Caco-2 (cell line): ENCODE measurements around the gene MRM3. TPM values are rescaled to one million over a fixed set of nuclear protein-coding genes. Genes with fewer than 3 reads are reported as not detected.

Experiments
- BruUV-seq: library from RNA; stranded (reverse); fragments of 400-500 nt; replicated peaks from 2 replicates; lab custom pipeline; 2021; lab: Mats Ljungman, UMichigan
- CTCF ChIA-PET: fragments of 300-600 bp; sonication (Branson Sonifier 250); formaldehyde crosslinking; loops from one replicate; lab custom pipeline; 2022; ENCODE audit warnings: antibody characterized with exemption; lab: Charles Lee
- POLR2A ChIA-PET: fragments of 300-600 bp; sonication (Branson Sonifier 250); formaldehyde crosslinking; loops from one replicate; lab custom pipeline; 2022; ENCODE audit warnings: antibody characterized with exemption; lab: Charles Lee
- DNase-seq, 2 experiments: peaks; one replicate each; pipeline versions ENCODE4 v3.0.0 to v3.0.0-alpha.2; 2020 to 2022
- H3K27me3 ChIP-seq: replicated peaks from 2 replicates; pipeline ENCODE4 v1.6.0; 2011; ENCODE audit warnings: low read length; ENCODE audit not compliant: control insufficient read depth, insufficient read depth
- H3K36me3 ChIP-seq: 2 replicates; pipeline ENCODE4 v1.5.1; 2011; ENCODE audit warnings: low read length; ENCODE audit not compliant: control insufficient read depth, insufficient read depth
- H3K4me1 ChIP-seq: fragments of 250-450 bp; sonication (Bioruptor Pico); 2 replicates; pipeline ENCODE4 v1.5.1; 2020; ENCODE audit warnings: mild to moderate bottlenecking
- H3K4me3 ChIP-seq: 2 replicates; pipeline ENCODE4 v1.5.1; 2011; ENCODE audit warnings: low read depth, mild to moderate bottlenecking, control low read depth, low read length
- H3K9me3 ChIP-seq: fragments of 250-450 bp; sonication (Bioruptor Pico); 2 replicates; pipeline ENCODE4 v1.5.1; 2020; ENCODE audit warnings: mild to moderate bottlenecking, moderate library complexity
- H3K27ac Mint-ChIP-seq: one replicate; pipeline ENCODE4 v1.8.0; 2022; ENCODE audit warnings: mixed read lengths; ENCODE audit not compliant: unreplicated experiment
- H3K27me3 Mint-ChIP-seq: one replicate; pipeline ENCODE4 v1.8.0; 2022; ENCODE audit warnings: mixed read lengths; ENCODE audit not compliant: insufficient read depth, unreplicated experiment
- H3K36me3 Mint-ChIP-seq: one replicate; pipeline ENCODE4 v1.8.0; 2022; ENCODE audit warnings: mild to moderate bottlenecking, mixed read lengths; ENCODE audit not compliant: insufficient read depth, unreplicated experiment
- H3K4me1 Mint-ChIP-seq: one replicate; pipeline ENCODE4 v1.8.0; 2022; ENCODE audit warnings: low read depth, mixed read lengths; ENCODE audit not compliant: unreplicated experiment
- H3K4me3 Mint-ChIP-seq: one replicate; pipeline ENCODE4 v1.8.0; 2022; ENCODE audit warnings: mild to moderate bottlenecking, moderate library complexity, mixed read lengths; ENCODE audit not compliant: unreplicated experiment
- H3K9me3 Mint-ChIP-seq: one replicate; pipeline ENCODE4 v1.8.0; 2022; ENCODE audit warnings: mixed read lengths; ENCODE audit not compliant: unreplicated experiment
- CTCF ChIP-seq, 2 experiments: fragments of 200-600 bp in 1 of 2; IDR thresholded peaks; 1 replicate in 1 of 2; 2 replicates in 1 of 2; pipeline versions ENCODE4 v1.5.1 to v1.8.0; 2011 to 2022; ENCODE audit warnings: antibody characterized with exemption in 1 of 2, control low read depth in 1 of 2, inconsistent platforms in 1 of 2, low read depth in 1 of 2, low read length in 1 of 2, mild to moderate bottlenecking in 1 of 2, moderate library complexity in 1 of 2; ENCODE audit not compliant: insufficient read depth in 1 of 2, severe bottlenecking in 1 of 2, unreplicated experiment in 1 of 2
- intact Hi-C: fragments of 100-400 bp; cut with micrococcal nuclease; formaldehyde crosslinking; loops from one replicate; pipeline ENCODE4 v1.10.0; 2022; ENCODE audit not compliant: unreplicated experiment
- total RNA-seq: library from RNA; stranded (reverse); gene quantifications from 2 replicates; pipeline ENCODE4 v1.2.3, GENCODE V29; 2022

MRM3 gene
- total RNA-seq, 1 experiment from 2014 or later = 14.1 TPM

GRCh38 chr17:830381-830780, 48.2 kb downstream of the MRM3 start:
- no peaks in the 10 kb centered on the region for H3K27me3 Mint-ChIP-seq
- H3K36me3 ChIP-seq = no peaks in the 10 kb centered on the region
- no peaks in the 10 kb centered on the region for H3K4me1 Mint-ChIP-seq
- peaks cover 82% of the 10 kb centered on the region for H3K36me3 Mint-ChIP-seq
- no peak for TF ChIP-seq CTCF (IDR thresholded peaks at IDR 0.05; ENCODE audit: insufficient read depth in 1 of 2, low read depth in 1 of 2, low read length in 1 of 2, severe bottlenecking in 1 of 2, unreplicated experiment in 1 of 2)
- no peaks in the 10 kb centered on the region for H3K27me3 ChIP-seq
- no peaks in the 10 kb centered on the region for H3K4me1 ChIP-seq
- DNase-seq = no peak
- no peak overlapping the region for H3K27ac Mint-ChIP-seq
- no peak overlapping the region for H3K4me3 ChIP-seq
- no peaks in the 10 kb centered on the region for H3K9me3 ChIP-seq
- CTCF ChIA-PET = no interaction called here
- intact Hi-C loops = no loop called here
- BruUV-seq = no TSS peak
- no peaks in the 10 kb centered on the region for H3K9me3 Mint-ChIP-seq
- POLR2A ChIA-PET = no interaction called here
- H3K4me3 Mint-ChIP-seq = no peak overlapping the region

- Mint-ChIP-seq H3K27ac (no peak overlapping the region), H3K36me3 (peaks cover 79% of the 10 kb centered on the region), H3K9me3 (no peaks in the 10 kb centered on the region), H3K4me3 (no peak overlapping the region), H3K4me1 (no peaks in the 10 kb centered on the region), H3K27me3 (no peaks in the 10 kb centered on the region)
- H3K4me1 ChIP-seq = no peaks in the 10 kb centered on the region
- H3K27me3 ChIP-seq = no peaks in the 10 kb centered on the region
- no TSS peak for BruUV-seq
- no peaks in the 10 kb centered on the region for H3K9me3 ChIP-seq
- DNase-seq = no peak
- POLR2A ChIA-PET = no interaction called here
- TF ChIP-seq CTCF (IDR thresholded peaks at IDR 0.05; ENCODE audit: insufficient read depth in 1 of 2, low read depth in 1 of 2, low read length in 1 of 2, severe bottlenecking in 1 of 2, unreplicated experiment in 1 of 2) = no peak
- intact Hi-C loops = no loop called here
- H3K4me3 ChIP-seq = no peak overlapping the region
- CTCF ChIA-PET = no interaction called here
- no peaks in the 10 kb centered on the region for H3K36me3 ChIP-seq
These were observed 48.8 kb downstream of the MRM3 start for GRCh38 chr17:830950-831349.

DNA sequence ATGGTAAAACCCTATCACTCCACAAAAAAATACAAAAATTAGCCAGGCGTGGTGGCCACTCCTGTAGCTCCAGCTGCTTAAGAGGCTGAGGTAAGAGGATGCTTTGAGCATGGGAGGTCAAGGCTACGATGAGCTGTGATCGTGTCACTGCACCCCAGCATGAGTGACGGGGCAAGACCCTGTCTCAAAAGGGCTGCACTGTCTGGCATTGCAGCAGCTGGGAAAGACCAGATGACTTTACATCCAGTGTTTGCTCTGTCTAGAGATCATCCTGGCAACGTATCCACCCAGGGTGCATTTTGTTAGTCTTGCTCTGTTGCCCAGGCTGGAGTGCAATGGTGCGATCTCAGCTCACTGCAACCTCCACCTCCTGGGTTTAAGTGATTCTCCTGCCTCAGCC, 52.0 kb downstream of the MRM3 start:
- no peak overlapping the region for H3K4me3 Mint-ChIP-seq
- H3K9me3 ChIP-seq = no peaks in the 10 kb centered on the region
- TF ChIP-seq CTCF (IDR thresholded peaks at IDR 0.05; ENCODE audit: insufficient read depth in 1 of 2, low read depth in 1 of 2, low read length in 1 of 2, severe bottlenecking in 1 of 2, unreplicated experiment in 1 of 2) = no peak
- ChIA-PET CTCF (no interaction called here), POLR2A (no interaction called here)
- DNase-seq = no peak
- intact Hi-C loops = no loop called here
- BruUV-seq = no TSS peak
- H3K4me1 Mint-ChIP-seq = no peaks in the 10 kb centered on the region
- no peaks in the 10 kb centered on the region for H3K27me3 Mint-ChIP-seq
- H3K9me3 Mint-ChIP-seq = no peaks in the 10 kb centered on the region
- H3K27me3 ChIP-seq = no peaks in the 10 kb centered on the region
- H3K4me1 ChIP-seq = no peaks in the 10 kb centered on the region
- peaks cover 90% of the 10 kb centered on the region for H3K36me3 Mint-ChIP-seq
- H3K27ac Mint-ChIP-seq = no peak overlapping the region
- no peaks in the 10 kb centered on the region for H3K36me3 ChIP-seq
- H3K4me3 ChIP-seq = no peak overlapping the region
